GM18951 (cell line): ENCODE data around the gene MYCL.

Experiments used
- POLR2A ChIP-seq: IDR thresholded peaks from 4 replicates; pipeline ENCODE4 v1.6.1; 2011; ENCODE audit warnings: mild to moderate bottlenecking; ENCODE audit not compliant: insufficient read length, insufficient read depth; ENCODE audit errors: extremely low read depth
- in situ Hi-C: fragments of 300-500 bp; cut with MboI; formaldehyde crosslinking; loops from one replicate; pipeline ENCODE4 v1.12.0; 2022; ENCODE audit warnings: low sequenced_read_pairs, mixed read lengths, inconsistent platforms; ENCODE audit not compliant: unreplicated experiment

MYCL gene

GRCh38 chr1:39901714-39902459, at the start of gene MYCL:
TSS of gene MYCL (minus strand) at chr1:39901917. CDS start at chr1:39901434, 483 bp downstream.
- in situ Hi-C loops: loop anchor here (10.0 kb wide), 1 partner anchor 87 kb away; no protein-coding TSS in a partner anchor
- TF ChIP-seq POLR2A: peak; percentile 45

DNA sequence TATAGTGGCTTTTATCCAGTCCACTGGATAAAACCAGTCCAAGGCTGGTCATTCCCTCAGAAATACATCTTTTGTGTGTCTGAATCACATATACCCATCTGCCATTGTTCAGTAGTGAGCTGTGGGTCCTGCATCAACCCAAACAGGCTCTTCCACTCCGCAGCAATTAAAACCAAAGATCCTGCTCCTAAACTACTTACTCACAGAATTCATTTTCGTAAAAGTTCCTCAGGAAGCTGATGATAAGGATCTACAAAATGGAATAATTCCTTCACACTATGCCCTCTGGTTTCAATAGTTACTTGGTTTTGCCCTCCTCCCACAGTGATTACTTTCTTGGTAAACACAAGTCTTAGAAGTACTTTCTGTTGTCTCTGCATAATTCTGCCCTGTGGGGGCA, 48.2 kb upstream of the MYCL start:
- in situ Hi-C loops: no loop called here
- TF ChIP-seq POLR2A: no peak

DNA sequence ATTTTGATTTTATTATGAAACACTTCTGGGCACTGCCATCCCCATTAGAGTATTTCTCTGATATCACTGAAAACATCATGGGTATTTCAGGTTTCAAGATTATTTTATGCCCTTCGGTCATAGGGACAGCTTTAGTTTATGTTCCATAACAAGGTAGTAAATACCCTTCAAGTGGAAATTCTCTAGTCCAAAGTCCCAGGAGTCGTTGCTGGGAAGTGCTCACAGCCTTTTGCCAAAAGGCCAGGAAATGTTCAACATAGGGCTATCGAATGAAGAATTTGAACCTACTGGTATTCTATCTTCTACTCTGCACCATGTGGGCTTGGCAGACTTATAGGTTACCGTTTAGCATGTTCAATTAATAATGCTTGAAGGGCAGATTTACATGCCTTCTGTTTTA, 45.5 kb upstream of the MYCL start:
- TF ChIP-seq POLR2A: no peak
- in situ Hi-C loops: no loop called here

DNA sequence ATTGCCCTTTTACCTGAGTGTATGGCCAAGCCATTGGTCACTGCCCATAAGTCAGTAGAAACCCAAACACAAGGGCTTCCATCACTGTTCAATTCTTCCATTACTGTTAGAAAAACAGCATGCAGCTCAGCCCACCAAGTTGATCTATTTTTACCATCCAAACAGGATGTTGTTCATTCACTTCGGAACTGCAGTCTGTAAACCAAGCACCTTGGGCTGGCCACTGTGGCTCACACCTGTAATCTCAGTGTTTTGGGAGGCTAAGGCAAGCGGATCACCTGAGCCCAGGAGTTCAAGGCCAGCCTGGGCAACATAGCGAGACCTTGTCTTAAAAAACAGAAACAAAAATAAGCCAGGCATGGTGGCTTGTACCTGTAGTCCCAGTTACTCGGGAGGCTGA, 44.5 kb upstream of the MYCL start:
- in situ Hi-C loops: no loop called here
- no peak for TF ChIP-seq POLR2A

GRCh38 chr1:39944410-39945112, 42.8 kb upstream of the MYCL start:
- in situ Hi-C loops: no loop called here

GRCh38 chr1:39943471-39944290, 42.0 kb upstream of the MYCL start:
- no peak for TF ChIP-seq POLR2A
- in situ Hi-C loops: no loop called here

More at GRCh38 chr1:39944410-39945112, 42.8 kb upstream of the MYCL start:
- no peak for TF ChIP-seq POLR2A

DNA sequence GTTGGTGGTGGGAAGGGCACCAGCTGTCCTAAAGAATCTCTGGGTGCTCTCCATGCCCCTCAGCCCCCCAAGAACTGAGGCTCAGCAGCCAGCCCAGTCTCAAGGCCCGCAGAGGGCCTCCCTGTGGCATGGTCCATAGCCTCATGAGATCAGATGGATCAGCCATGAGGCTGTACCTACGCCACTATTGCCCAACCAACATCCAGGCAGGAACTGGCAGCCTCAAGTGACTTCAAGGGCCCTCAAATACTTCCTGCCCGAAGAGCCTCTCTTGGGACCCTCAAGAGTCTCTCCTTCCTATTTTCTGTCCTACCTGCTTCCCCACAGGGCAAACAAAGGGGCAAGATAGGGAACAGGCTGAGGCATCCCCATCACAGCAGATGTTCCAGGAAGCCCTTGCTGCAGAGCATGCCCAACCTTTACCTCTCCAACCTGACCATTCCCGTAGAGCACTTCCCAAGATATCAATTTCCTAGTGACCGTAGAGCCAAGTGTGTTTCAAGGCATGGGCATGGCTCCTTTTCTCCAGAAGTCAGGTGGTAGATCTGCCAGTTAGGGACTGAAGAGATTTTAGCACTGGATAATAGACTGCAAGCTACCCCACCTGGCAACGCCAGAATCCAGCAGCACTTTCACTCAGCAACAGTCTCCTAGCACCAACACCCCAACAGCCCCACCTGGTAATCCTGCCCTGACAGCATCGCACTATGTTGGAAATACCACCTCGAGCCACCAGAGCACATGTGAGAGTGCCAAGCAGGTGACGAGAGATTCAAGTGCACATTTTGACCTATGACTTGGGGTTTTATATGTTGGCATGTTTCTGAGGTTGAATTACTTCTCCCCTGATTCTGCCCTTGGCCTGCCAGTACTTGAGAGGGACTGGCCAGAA, 39.5 kb upstream of the MYCL start:
- in situ Hi-C loops: no loop called here
- TF ChIP-seq POLR2A: no peak

DNA sequence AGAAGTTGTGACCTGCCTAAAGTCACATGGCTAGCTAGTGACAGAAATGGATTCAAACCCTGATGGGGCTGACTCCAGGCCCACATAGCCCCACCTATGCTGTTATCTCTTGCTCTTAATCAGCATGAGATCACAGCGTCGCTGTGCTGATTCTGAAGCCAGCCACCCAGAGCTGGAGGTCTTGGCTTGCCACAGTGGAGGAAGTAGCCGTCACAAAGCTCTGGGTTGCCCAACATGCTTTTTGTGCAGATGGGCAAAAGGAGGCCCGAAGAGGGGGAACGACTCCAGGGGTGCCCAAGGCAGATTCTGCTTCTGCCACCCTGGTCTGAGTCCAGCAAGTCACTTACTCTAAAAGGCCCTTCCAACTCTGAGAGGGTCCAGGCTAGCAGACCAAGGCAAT, 38.5 kb upstream of the MYCL start:
- in situ Hi-C loops: no loop called here
- no peak for TF ChIP-seq POLR2A

DNA sequence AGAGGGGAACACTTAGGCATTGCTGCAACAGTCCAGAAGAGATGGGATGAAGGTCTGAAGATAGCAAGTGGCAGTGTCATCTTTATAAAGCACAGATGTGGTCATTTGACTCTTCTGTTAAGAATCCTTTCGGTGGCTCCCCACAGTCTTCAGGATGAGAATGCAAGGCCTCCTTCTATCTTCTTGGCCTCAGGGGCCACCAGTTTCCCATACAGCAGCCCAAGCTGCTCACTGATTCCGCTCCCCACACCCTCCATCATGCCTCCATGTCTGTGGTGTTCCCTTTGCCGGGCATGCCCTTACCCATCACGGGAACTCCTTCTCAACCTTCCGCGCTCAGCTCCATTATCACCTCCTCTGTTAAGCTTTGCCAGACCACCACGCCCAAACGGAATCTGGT, 37.1 kb upstream of the MYCL start:
- in situ Hi-C loops: no loop called here
- TF ChIP-seq POLR2A: no peak

- in situ Hi-C loops: no loop called here
- TF ChIP-seq POLR2A: no peak
These were observed 35.2 kb upstream of the MYCL start for GRCh38 chr1:39936724-39937491.

GRCh38 chr1:39933956-39934941, 32.5 kb upstream of the MYCL start:
- in situ Hi-C loops: no loop called here
- TF ChIP-seq POLR2A: no peak
